ENCODE measurements around the gene ANKK1.

DNA sequence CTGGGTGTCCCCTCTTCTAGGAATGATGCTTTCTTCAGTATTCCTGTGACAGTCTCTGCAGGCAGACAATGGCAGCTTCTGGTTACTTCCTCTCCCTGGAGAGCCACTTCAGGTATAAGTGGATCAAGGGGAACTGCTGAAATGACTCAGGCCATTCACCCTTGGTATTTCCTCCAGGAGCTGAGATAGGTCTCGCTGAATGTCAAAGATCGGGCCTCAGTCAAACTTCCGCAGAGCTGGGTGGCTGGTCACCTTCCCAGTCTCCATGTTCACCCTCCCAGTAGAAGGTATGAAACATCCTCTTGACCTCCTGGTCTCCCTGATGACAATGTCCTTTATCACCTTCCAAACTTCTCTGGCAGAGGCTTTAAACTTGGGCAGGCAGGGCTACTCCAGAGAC is 1.8 kb upstream of the ANKK1 start:
- TF ChIP-seq, protein P1, sequence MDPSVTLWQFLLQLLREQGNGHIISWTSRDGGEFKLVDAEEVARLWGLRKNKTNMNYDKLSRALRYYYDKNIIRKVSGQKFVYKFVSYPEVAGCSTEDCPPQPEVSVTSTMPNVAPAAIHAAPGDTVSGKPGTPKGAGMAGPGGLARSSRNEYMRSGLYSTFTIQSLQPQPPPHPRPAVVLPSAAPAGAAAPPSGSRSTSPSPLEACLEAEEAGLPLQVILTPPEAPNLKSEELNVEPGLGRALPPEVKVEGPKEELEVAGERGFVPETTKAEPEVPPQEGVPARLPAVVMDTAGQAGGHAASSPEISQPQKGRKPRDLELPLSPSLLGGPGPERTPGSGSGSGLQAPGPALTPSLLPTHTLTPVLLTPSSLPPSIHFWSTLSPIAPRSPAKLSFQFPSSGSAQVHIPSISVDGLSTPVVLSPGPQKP (CRISPR knock-in tag; IDR thresholded peaks at IDR 0.05) = no peak
- TF ChIP-seq EZH2 (IDR thresholded peaks at IDR 0.05; ENCODE audit: borderline replicate concordance, low read depth, low read length) (no peak), ERF (CRISPR knock-in tag; IDR thresholded peaks at IDR 0.05) (no peak), EGR1 (conservative IDR thresholded peaks at IDR 0.05) (no peak), FOXM1 (IDR thresholded peaks at IDR 0.05; ENCODE audit: low read depth) (no peak), FOXM1 (CRISPR knock-in tag; IDR thresholded peaks at IDR 0.05; ENCODE audit: low read depth) (no peak), WHSC1 (IDR thresholded peaks at IDR 0.05; ENCODE audit: low read length) (no peak), POLR2AphosphoS2 (IDR thresholded peaks at IDR 0.05; ENCODE audit: low read length) (no peak), POLR2A (conservative IDR thresholded peaks at IDR 0.05) (no peak)
